Measurements from ENCODE around the gene SPPL3. TPM values are rescaled to one million over a fixed set of nuclear protein-coding genes. Genes with fewer than 3 reads are reported as not detected.
A peak's percentile ranks its signal among the peaks of the same experiment; 100 is the strongest.
"Not testable (repeated sequence)": the region's sequence is repeated elsewhere in the genome, so short reads cannot be mapped to it uniquely, and the experiment has no call there.

The SPPL3 gene
- polyA plus RNA-seq, 3 donors: 76.5 to 85.2 (median 84.3) TPM

DNA sequence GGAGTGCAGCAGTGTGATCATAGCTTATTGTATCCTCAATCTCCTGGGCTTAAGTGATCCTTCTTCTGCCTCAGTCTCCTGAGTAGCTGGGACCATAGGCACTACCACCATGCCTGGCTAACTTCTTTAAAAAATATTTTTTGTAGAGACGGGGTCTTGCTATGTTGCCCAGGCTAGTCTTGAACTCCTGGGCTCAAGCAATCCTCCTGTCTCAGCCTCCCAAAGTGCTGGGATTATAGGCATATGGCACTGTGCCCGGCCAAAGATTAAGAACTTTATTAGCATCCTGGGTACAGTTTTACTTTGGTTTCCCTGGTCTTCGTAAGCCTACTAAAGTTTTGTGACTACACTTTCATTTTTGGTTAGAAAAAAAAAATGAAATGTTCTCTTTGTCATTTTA is 94.1 kb downstream of the SPPL3 start:
- DNase-seq (ENCODE audit: extremely low read depth in 1 of 11, low read depth in 9 of 11, low spot score in 4 of 11): no peak

DNA sequence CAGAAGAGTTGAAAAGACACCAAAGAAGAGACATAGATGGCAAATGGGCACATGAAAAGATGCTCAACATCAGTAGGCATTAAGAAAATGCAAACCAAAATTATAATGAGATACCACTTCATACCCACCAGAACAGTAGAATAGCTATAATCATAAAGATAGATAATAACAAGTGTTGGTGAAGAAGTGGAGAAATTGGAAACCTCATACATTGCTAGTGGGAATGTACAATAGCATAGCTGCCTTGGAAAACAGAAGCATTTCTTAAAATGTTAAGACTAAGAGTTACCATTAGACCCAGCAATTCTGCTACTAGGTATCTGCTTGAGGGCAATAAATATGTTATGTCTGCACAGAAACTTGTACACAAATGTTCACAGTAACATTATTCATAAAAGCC is 99.7 kb downstream of the SPPL3 start:
- DNase-seq (ENCODE audit: extremely low read depth in 1 of 11, low read depth in 9 of 11, low spot score in 4 of 11): no peak

DNA sequence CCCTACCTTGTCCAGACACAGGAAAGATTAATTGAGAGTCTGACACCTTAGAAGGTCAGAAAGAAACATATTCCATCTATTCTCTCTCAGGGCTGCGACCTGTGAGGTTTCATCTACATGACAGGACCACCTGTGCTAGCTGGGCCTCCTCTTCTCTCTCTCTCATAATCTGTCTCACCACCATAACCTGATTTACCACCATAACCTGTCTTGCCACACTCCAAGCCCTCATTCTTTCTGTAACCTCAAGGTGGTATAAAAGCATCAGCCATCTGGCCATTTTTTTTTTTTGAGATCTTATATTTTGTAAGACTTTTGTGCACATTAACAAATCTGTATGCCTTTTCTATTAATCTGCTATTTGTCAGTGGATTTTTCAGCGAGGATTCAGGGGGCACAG is 103.0 kb downstream of the SPPL3 start:
- DNase-seq (ENCODE audit: extremely low read depth in 1 of 11, low read depth in 9 of 11, low spot score in 4 of 11): no peak

DNA sequence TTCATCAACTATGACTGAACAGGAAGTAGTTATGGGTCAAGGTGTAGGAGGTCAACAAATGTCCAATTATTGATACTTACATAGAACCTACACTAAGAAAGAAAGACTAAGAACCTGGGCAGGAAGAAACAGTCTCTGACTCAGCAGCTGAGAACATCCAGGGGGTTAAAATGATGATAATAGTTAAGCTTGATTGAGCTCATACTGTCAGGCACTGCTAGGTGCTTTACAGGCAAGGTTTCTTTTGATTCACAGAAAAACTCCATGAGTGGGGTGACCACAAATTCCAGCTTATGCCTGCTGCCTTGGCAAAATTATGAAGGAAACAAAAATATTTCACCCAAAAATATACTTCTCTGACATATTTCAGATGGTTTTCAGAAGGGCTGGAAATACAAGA is 103.5 kb downstream of the SPPL3 start:
- no peak for DNase-seq (ENCODE audit: extremely low read depth in 1 of 11, low read depth in 9 of 11, low spot score in 4 of 11)

DNA sequence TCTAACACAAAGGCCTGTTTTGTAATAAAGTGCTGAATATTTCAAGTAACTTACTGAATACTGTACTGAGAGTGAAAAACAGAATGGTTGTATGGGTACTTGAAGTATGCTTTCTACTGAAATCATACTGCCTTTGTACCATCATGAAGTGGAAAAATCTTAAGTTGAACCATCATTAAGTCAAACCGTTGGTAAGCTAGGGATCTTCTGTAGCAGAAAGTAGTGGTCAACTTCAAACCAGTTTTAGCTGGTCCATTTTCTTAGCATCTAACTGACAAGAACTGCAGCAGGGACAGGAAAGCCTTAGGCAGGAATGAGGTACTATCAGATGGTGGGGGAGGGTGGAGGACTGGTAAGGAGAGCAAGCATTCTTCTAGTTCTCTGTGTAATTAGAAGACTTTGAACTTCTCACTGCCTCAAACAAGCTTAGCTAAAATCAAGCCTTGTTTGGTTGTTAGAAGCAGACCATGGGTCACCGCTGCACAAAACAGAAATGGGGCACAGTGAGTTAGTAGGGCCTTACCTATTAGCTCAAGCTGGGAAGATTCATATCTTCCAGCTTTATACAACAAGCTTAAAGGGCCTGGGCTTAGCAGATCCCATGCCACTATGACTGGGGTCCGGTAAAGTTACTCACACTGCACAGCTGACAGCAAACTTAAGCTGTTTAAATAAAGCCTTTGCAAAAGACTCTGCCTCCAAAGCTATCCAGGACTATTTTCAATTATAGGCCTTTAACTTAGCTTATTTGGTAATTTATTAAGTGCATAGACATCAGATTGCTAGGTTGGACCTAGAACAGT is 104.7 kb downstream of the SPPL3 start:
- peak in 1 of 11 donors; percentile 27 for DNase-seq (ENCODE audit: extremely low read depth in 1 of 11, low read depth in 9 of 11, low spot score in 4 of 11)

DNA sequence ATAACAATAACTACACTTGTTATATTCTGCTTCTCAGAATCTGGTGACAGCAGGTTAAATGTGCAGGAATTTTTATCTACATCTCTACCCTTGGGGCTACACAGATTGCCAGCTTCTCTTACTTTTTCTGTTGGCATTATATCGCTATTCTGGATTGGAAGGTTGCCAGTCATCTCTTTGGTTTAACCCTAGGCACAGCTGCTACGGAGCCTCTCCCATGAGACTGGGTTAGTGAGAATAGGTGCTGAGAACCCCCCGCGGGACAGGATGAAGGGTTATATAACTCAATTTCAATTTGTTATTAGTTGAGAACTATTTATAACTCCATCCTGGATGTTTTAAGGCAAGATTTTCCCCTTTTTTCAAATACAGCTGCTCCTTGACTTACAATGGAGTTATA is 105.5 kb downstream of the SPPL3 start:
- no peak for DNase-seq (ENCODE audit: extremely low read depth in 1 of 11, low read depth in 9 of 11, low spot score in 4 of 11)

DNA sequence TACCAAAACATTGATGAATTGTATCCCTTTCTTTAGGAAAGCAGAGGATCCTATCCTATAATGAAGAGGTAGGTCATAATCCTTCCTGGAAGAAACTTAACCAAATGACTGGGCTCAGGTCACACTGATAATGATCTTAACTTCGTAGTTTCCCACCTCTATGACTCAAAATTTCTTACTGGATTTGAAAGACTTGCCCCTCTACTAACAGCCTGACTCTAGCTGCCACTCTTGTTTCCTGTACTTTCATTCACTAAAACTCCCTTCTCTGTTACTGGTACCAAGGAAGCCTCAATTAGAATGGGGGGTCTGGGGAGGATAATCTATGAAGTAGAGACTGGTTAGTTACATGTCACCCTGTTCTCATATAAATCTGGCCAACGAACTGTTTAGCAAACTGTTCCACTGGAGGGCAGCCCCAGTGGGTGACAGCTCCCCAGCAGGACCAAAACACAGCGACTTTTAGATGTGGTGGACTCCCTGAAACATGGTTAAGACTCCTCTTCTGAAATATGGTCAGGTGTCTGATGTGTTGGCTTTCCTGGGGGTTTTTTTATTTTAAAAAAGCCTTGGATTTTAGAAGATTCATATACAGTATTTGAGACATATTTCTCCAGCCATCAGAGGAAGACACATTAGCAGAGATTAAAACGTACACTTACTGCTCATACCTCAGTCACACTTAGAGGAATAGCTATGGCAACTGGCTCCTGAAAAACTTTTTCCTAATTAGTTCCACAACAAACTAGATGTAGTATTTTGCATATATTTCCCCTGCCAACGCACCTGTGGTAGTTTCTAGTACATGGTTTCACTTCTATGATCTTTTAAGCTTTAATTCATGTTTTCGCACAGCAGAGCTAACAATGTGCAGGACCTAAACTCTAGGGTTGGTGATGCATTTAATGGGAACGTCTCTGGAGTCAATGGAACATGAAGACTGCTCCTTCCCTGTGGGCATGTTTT is 106.2 kb downstream of the SPPL3 start:
- DNase-seq (ENCODE audit: extremely low read depth in 1 of 11, low read depth in 9 of 11, low spot score in 4 of 11): no peak

DNA sequence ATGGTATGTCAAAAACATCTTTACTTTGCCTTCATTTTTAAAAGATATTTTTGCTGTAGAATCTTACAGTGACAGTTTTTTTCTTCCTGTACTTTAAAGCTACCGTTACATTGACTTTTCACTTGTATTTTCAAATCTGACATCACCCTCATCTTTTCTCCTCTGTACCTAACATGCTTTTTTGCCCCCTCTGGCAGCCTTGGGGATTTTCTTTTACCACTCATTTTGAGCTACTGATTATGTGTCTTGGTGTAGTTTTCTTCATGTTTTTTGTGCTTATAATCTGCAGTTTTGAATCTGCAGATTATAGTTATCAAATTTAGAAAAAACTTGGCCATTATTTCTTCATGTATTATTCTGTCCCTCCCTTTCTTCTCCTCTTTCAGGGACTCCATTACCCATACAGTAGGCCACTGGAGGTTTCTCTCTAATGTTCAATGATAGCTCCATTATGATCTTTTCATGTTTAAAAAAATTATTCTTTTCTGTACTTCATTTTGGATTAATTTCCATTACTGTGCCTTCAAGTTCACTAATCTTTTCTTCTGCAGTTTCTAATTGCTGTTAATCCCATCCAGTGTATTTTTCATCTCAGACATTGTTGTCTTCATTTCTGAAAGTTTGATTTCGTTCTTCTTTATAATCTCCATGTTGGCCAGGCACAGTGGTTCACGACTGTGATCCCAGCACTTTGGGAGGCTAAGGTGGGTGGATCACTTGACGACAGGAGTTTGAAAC is 108.5 kb downstream of the SPPL3 start:
- DNase-seq (ENCODE audit: extremely low read depth in 1 of 11, low read depth in 9 of 11, low spot score in 4 of 11): no peak

DNA sequence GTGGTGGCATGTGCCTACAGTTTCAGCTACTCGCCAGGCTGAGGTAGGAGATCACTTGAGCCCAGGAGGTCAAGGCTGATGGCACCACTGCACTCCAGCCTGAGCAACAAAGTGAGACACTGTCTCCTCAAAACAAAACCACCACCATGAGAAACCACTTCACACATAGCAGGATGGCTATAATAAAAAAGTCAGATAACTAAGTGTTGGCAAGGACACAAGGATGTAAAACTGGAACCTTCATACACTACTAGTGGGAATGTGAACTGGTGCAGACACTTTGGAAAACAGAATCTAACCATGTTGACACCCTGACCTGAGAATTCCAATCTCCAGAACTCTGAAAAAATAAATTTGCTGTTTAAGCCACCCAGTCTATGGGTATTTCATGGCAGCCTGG is 110.8 kb downstream of the SPPL3 start:
- no peak for DNase-seq (ENCODE audit: extremely low read depth in 1 of 11, low read depth in 9 of 11, low spot score in 4 of 11)

DNA sequence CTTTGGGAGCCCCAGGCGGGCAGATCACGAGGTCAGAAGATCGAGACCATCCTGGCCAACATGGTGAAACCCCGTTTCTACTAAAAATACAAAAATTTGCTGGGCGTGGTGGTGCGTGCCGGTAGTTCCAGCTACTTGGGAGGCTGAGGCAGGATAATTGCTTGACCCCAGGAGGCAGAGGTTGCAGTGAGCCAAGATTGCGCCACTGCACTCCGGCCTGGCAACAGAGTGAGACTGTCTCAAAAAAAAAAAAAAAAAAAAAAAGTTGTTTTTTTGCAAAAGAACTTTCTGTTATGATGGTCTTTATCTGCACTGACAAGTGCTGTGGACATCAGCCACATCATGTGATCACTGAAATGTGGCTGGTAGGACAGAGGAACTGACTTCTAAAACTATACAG is 111.7 kb downstream of the SPPL3 start:
- not testable (repeated sequence) for DNase-seq (ENCODE audit: extremely low read depth in 1 of 11, low read depth in 9 of 11, low spot score in 4 of 11)

DNA sequence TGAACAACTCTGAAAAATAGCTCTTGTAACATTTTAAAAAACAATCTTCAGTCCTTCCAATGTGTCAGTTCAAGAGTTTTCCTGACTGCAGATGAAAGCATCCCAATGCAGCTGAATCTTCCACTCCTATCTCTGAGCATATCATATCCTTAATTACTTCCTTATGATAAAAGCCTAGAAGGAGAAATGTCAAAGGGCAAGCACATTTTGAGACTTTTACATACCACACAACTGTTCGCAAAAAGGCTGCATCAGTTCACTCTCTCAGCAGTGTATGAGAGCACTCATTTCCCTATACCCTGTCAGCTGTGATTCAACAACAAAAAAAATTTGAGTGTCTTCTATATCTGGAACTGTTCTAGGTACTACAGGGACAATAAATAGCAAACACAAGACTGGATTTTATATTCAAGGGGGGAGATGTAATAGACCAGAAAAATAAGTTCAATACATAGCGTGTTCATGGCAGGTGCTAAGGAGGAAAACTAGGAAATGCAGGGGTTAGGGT is 112.4 kb downstream of the SPPL3 start:
- no peak for DNase-seq (ENCODE audit: extremely low read depth in 1 of 11, low read depth in 9 of 11, low spot score in 4 of 11)

DNA sequence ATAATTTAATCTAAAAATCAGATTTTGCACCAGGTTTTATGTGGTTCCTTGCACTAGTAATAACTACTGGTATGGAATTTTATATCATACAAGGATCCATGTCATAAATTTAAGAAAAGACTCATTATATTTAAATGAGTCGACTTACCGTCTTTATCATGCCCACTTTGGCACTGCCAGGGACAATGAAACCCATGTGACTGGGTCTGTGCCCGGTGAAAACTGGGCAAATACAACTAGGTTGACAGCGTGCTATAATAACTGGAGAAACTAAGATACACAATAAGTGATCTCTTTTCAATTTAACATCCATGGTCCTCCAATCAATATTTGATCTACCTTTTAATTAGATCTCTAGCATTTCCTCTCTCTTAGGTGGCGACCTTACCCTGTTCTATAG is 114.0 kb downstream of the SPPL3 start:
- DNase-seq (ENCODE audit: extremely low read depth in 1 of 11, low read depth in 9 of 11, low spot score in 4 of 11): no peak

DNA sequence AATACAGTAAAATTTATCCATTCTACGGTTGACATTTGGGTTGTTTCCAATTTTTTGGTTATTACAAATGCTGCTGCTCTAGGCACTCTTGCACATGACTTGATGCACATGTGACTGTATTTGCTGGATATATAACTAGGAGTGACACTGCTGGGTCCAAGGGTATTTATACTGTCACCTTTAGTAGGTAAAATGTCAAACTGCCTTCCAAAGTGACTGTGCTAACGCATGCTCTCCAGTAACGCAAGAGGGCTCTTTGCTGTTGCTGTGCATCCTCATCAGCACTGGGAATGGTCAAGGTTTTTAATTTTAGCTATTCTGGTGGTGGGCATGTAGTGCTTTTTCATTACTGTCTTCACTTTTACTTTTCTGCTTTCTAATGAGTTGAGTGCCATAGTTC is 116.3 kb downstream of the SPPL3 start:
- no peak for DNase-seq (ENCODE audit: extremely low read depth in 1 of 11, low read depth in 9 of 11, low spot score in 4 of 11)

DNA sequence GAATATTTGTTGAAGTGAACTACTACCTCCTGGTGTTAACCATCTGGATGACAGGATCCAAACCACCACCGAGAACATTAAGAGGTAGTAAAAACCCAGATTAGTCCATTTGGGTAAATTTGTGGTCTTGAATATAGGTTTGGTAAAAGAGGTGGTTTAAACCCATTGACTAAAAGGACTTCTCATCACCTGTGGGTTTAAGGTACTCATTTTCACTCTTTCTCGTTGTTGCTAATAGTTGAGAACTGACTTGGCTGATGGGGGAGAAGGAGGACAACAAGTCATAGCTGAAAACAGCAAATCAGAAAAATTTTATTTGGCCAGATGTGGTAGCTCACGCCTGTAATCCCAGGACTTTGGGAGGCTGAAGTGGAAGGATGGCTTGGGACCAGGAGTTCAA is 119.4 kb downstream of the SPPL3 start:
- DNase-seq (ENCODE audit: extremely low read depth in 1 of 11, low read depth in 9 of 11, low spot score in 4 of 11): no peak

DNA sequence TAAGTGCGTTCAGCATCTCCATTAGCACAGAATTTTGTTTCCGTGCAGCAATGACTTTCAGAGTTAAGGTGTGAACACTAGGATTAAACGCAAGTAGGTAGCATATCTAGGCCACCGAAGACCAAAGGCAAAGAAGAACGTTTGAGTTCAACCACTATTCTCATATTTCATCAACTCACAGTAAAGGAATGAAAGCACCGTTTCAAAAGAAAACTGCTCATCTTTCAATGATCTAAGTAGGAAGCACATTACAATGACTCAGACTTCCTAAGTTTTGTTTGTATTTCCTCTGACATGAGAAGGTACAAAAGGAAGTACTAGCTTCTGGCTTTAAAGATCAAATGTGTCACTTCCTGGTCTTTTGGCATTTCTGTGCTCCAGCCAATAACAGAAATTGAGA is 121.0 kb downstream of the SPPL3 start:
- DNase-seq (ENCODE audit: extremely low read depth in 1 of 11, low read depth in 9 of 11, low spot score in 4 of 11): no peak

DNA sequence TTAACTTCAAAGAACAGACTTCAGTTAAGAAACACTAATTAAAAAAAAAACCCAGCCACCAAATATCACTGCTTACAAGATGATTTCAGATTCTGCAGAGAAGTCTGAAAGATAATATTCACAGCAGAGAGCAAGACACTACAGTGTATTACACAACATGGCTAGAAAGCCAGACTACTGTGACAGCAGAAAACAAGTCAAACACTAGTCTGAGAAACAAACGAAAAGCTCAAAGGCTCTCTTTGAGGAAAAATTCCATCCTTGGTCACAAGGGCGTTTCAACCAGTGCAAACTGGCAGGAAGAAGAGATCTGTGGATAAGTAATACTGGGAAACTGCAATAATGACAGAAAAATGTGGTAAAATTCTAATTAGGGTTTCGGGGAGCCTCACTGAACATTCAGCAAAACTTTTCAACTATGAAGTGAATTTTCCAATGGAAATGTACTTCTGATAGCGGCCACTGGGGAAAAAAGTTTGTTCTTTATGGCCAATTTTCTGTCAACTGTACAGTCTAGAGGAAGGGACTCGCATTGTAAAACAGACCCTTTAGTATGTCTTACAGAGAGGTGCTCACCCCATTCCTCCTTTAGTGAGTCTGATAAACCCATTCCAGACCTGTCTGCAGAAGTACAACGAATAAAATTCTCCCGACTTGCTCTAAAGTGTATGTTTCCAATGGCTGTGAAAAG is 128.2 kb downstream of the SPPL3 start:
- no peak for DNase-seq (ENCODE audit: extremely low read depth in 1 of 11, low read depth in 9 of 11, low spot score in 4 of 11)

DNA sequence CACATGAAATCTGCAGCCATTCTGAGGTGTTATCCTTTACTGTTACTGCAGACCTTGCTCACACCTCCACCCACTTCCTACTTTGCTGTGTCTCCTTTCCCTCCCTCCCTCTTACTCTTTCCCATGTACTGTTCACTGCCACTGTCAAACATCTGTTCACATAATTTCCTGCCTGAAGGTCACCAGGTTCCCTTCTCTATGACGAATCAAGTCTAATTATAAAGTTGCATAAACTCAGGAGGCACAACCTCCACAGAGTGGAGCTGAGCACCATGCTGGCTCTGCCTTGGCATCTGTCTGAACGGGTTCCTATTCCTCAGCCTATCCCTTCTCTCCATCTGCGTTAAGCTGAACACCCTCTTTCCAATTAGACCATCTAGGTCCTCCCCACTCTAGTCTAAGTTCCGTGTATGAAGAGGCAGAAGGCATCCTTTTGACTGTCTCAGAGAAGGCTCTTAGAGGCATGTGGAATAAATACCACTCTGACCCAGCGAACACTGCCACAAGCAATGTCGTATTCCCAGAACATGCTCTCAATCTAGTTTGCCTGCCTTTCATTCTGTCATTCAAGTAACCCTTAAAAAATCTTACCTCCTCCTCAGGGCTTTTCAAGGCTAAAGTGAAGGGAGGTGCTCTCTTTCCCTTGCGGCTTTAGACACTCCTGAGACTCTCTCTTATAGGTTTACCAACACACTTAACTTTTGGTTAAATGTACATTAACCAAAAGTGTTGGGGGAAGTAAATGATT is 129.8 kb downstream of the SPPL3 start:
- no peak for DNase-seq (ENCODE audit: extremely low read depth in 1 of 11, low read depth in 9 of 11, low spot score in 4 of 11)

DNA sequence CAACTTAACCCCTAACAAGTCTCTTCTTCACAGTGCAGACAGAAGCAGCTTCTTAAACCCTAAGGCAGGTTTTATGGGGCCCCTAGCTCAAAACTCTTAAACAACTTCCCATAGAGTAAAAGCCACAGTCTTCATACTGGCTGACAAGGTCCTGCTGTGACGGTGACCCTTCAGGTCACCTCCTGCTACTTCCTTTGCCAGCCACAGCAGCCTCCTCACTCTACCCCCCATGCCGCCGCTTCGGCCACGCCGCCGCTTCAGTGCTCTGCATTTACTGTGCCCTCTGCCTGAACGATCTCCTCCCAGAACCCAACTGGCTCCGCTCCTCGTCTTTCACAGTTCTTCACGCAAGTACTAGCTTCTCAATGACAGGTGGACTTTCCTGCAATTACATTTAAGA is 133.1 kb downstream of the SPPL3 start:
- DNase-seq (ENCODE audit: extremely low read depth in 1 of 11, low read depth in 9 of 11, low spot score in 4 of 11): no peak
